HG02943 (cell line): ENCODE measurements around the gene ATOH8.

ENCODE experiments used
- ATAC-seq: cut with Tn5 transposase; IDR thresholded peaks from one replicate; pipeline ENCODE4 v1.9.1; 2021; ENCODE audit warnings: mild to moderate bottlenecking, low read depth, moderate library complexity; ENCODE audit not compliant: unreplicated experiment

Gene ATOH8

GRCh38 chr2:85795331-85796045 lies 41.7 kb downstream of the ATOH8 start:
- no peak for ATAC-seq

GRCh38 chr2:85796046-85796340 lies 42.2 kb downstream of the ATOH8 start:
- ATAC-seq, result no peak

GRCh38 chr2:85796341-85797262 lies 42.8 kb downstream of the ATOH8 start:
- ATAC-seq, result no peak

GRCh38 chr2:85797263-85797660 lies 43.5 kb downstream of the ATOH8 start:
- ATAC-seq, result no peak

GRCh38 chr2:85797921-85798320 lies 44.1 kb downstream of the ATOH8 start:
- no peak for ATAC-seq

GRCh38 chr2:85799215-85799956 lies 45.6 kb downstream of the ATOH8 start:
- ATAC-seq, result no peak

- ATAC-seq, result no peak
Measured at GRCh38 chr2:85800586-85800985, 46.8 kb downstream of the ATOH8 start.

GRCh38 chr2:85801871-85802270 lies 48.1 kb downstream of the ATOH8 start:
- no peak for ATAC-seq

GRCh38 chr2:85802354-85803103 lies 48.7 kb downstream of the ATOH8 start:
- no peak for ATAC-seq

GRCh38 chr2:85803704-85804425 lies 50.1 kb downstream of the ATOH8 start:
- no peak for ATAC-seq

- no peak for ATAC-seq
Measured at GRCh38 chr2:85804583-85804982, 50.8 kb downstream of the ATOH8 start.

- ATAC-seq, result no peak
Measured at GRCh38 chr2:85806358-85807118, 52.7 kb downstream of the ATOH8 start.

- no peak for ATAC-seq
Measured at GRCh38 chr2:85807756-85808155, 54.0 kb downstream of the ATOH8 start.

- ATAC-seq, result no peak
Measured at GRCh38 chr2:85810371-85811179, 56.8 kb downstream of the ATOH8 start.

GRCh38 chr2:85811180-85812093 lies 57.6 kb downstream of the ATOH8 start:
- ATAC-seq, result no peak

- no peak for ATAC-seq
Measured at GRCh38 chr2:85812094-85812735, 58.4 kb downstream of the ATOH8 start.
